HG03135 (cell line): ENCODE data around the gene ANXA9.

Experiments
- ATAC-seq: cut with Tn5 transposase; IDR thresholded peaks from one replicate; pipeline ENCODE4 v1.9.1; 2021; ENCODE audit warnings: mild to moderate bottlenecking, moderate library complexity; ENCODE audit not compliant: unreplicated experiment

Gene ANXA9

GRCh38 chr1:150973836-150974579 is 8.1 kb upstream of the ANXA9 start:
- ATAC-seq, result peak; percentile 33

GRCh38 chr1:150974580-150975478 is 7.3 kb upstream of the ANXA9 start, which contains the start of gene CERS2:
Gene CERS2, minus strand, starts transcription at chr1:150974835. Its CDS starts 5,745 bp downstream, at chr1:150969090.
- peak; percentile 46 for ATAC-seq

- no peak for ATAC-seq
Observed at GRCh38 chr1:150976401-150976821, 5.7 kb upstream of the ANXA9 start.

- no peak for ATAC-seq
Observed at GRCh38 chr1:150976879-150977694, 5.0 kb upstream of the ANXA9 start.

- peak; percentile 53 for ATAC-seq
Observed at GRCh38 chr1:150979092-150980056, 2.7 kb upstream of the ANXA9 start.

- no peak for ATAC-seq
Observed at GRCh38 chr1:150981177-150981804, 801 bp upstream of the ANXA9 start.

GRCh38 chr1:150985179-150985825 is 3.2 kb downstream of the ANXA9 start:
- no peak for ATAC-seq

GRCh38 chr1:150987924-150988323 is 5.8 kb downstream of the ANXA9 start:
- no peak for ATAC-seq

GRCh38 chr1:150992626-150993025 is 10.5 kb downstream of the ANXA9 start:
- ATAC-seq, result no peak

- ATAC-seq, result no peak
Observed at GRCh38 chr1:150994248-150994647, 12.2 kb downstream of the ANXA9 start.

- no peak for ATAC-seq
Observed at GRCh38 chr1:150995460-150995859, 13.4 kb downstream of the ANXA9 start.

- no peak for ATAC-seq
Observed at GRCh38 chr1:150995896-150996295, 13.8 kb downstream of the ANXA9 start.

GRCh38 chr1:150997126-150997872 is 15.2 kb downstream of the ANXA9 start:
- no peak for ATAC-seq

- no peak for ATAC-seq
Observed at GRCh38 chr1:150997949-150998348, 15.9 kb downstream of the ANXA9 start.

- no peak for ATAC-seq
Observed at GRCh38 chr1:150999051-150999674, 17.1 kb downstream of the ANXA9 start.

GRCh38 chr1:150999926-151000325 is 17.8 kb downstream of the ANXA9 start:
- no peak for ATAC-seq

- no peak for ATAC-seq
Observed at GRCh38 chr1:151000408-151000807, 18.3 kb downstream of the ANXA9 start.

- no peak for ATAC-seq
Observed at GRCh38 chr1:151001602-151002001, 19.5 kb downstream of the ANXA9 start.
